B cell (primary cell): ENCODE results near the gene NIPBL.
"Not testable (repeated sequence)": the region's sequence is repeated elsewhere in the genome, so short reads cannot be mapped to it uniquely, and the experiment has no call there.

Experiments used
- EZH2 ChIP-seq: IDR thresholded peaks from 2 replicates; pipeline ENCODE4 v1.6.1; 2012; ENCODE audit warnings: borderline replicate concordance, low read depth, mild to moderate bottlenecking, moderate library complexity, low read length; ENCODE audit not compliant: insufficient read depth, poor library complexity, severe bottlenecking
- TF ChIP-seq, protein P1 (sequence below): fragments of 200-600 bp; IDR thresholded peaks from one replicate; pipeline ENCODE4 v1.8.0; 2022; ENCODE audit warnings: antibody characterized with exemption, mild to moderate bottlenecking

DNA sequence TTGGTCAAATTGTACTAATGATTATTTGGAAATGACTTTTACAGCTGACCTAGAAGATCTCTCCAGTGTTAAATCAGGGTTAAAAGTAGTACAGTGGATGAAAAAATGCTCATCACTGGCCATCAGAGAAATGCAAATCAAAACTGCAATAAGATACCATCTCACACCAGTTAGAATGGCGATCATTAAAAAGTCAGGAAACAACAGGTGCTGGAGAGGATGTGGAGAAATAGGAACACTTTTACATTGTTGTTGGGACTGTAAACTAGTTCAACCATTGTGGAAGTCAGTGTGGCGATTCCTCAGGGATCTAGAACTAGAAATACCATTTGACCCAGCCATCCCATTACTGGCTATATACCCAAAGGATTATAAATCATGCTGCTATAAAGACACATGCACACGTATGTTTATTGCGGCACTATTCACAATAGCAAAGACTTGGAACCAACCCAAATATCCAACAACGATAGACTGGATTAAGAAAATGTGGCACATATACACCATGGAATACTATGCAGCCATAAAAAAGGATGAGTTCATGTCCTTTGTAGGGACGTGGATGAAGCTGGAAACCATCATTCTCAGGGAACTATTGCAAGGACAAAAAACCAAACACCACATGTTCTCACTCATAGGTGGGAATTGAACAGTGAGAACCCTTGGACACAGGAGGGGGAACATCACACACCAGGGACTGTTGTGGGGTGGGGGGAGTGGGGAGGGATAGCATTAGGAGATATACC lies 15.7 kb downstream of the NIPBL start:
- TF ChIP-seq, protein P1, sequence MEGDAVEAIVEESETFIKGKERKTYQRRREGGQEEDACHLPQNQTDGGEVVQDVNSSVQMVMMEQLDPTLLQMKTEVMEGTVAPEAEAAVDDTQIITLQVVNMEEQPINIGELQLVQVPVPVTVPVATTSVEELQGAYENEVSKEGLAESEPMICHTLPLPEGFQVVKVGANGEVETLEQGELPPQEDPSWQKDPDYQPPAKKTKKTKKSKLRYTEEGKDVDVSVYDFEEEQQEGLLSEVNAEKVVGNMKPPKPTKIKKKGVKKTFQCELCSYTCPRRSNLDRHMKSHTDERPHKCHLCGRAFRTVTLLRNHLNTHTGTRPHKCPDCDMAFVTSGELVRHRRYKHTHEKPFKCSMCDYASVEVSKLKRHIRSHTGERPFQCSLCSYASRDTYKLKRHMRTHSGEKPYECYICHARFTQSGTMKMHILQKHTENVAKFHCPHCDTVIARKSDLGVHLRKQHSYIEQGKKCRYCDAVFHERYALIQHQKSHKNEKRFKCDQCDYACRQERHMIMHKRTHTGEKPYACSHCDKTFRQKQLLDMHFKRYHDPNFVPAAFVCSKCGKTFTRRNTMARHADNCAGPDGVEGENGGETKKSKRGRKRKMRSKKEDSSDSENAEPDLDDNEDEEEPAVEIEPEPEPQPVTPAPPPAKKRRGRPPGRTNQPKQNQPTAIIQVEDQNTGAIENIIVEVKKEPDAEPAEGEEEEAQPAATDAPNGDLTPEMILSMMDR = not testable (repeated sequence)
- TF ChIP-seq EZH2 = not testable (repeated sequence)
